Measurements from ENCODE around the gene OST4.
"Not testable (repeated sequence)": the region's sequence is repeated elsewhere in the genome, so short reads cannot be mapped to it uniquely, and the experiment has no call there.

The OST4 gene

DNA sequence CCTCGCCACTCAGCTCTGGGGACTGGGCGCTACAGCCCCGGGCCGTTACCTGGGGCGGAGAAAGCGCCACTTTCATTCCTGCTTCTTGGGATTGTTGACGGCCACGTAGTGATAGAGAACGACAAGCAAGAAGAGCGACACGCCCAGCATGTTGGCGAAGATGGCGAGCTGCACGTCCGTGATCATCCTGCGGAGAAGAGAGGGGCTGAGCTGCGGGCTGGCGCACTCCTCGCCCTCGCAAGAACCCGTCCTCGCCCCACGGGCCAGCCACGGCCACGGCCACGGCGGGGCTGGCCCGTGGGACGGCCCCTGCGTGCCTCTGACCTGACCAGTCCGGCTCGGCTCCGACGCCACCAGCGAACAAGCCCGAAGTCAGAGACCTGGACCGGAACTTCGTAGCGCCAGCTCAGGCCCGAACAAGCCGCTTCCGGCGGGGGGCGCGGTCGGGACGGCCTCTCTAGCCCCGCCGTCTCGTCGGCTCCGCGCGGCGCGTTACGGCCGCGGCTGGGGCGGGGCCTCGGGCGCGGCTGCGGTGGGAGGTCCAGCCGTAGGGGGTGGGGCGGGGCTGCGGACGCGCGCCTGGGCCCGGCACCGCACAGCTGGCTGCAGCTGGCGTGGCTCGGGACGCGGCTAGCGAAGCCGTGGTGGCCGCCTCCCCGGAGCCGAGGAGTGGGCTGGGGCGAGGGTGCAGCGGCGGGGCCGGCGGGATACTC lies at the start of gene OST4:
OST4 (minus strand) TSS at position 378 of the 713 bp plus-strand sequence.
- Histone ChIP-seq H3K4me1 (ENCODE audit: insufficient read depth, low read length) (peaks cover 62% of the 10 kb centered on the region), H3K9me3 (ENCODE audit: low read length) (no peaks in the 10 kb centered on the region)

DNA sequence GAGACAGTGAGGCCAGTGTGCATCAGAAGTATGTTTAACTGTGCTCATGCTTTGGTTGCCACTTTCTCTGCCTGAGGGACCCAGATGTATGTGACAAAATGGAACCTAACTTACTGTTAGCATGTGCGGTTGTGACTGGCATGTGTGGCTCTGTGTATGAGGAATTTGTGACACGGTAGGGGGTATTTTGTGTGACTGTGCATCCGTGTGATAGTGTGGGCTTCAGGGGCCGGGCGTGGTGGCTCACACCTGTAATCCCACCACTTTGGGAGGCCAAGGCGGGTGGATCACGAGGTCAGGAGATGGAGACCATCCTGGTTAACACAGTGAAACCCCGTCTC lies 47.8 kb upstream of the OST4 start:
- H3K4me1 ChIP-seq (ENCODE audit: insufficient read depth, low read length) = peaks cover 17% of the 10 kb centered on the region
- not testable (repeated sequence) for H3K9ac ChIP-seq (ENCODE audit: low read length); H3K36me3 ChIP-seq (ENCODE audit: insufficient read depth, low read length); H3K27ac ChIP-seq (ENCODE audit: low read depth, low read length); H3K9me3 ChIP-seq (ENCODE audit: low read length)
- peak overlapping the region in 1 of 2 donors; percentile 42 for H3K4me3 ChIP-seq (ENCODE audit: low read depth in 1 of 2, low read length in 2 of 2)
- peaks cover 8 to 13% of the 10 kb centered on the region in 2 donors for H3K27me3 ChIP-seq (ENCODE audit: control insufficient read depth in 1 of 2, insufficient read depth in 2 of 2, low read length in 2 of 2)

More for the DNA sequence above, at the start of gene OST4:
- Histone ChIP-seq H3K27ac (ENCODE audit: low read depth, low read length) (peak within 1 kb of the TSS; percentile 96), H3K4me3 (ENCODE audit: low read depth in 1 of 2, low read length in 2 of 2) (peak within 1 kb of the TSS; percentile 89 to 90), H3K9ac (ENCODE audit: low read length) (peak within 1 kb of the TSS; percentile 98), H3K36me3 (ENCODE audit: insufficient read depth, low read length) (peaks cover 32% of the 10 kb centered on the region), H3K27me3 (ENCODE audit: control insufficient read depth in 1 of 2, insufficient read depth in 2 of 2, low read length in 2 of 2) (no peaks in the 10 kb centered on the region)

DNA sequence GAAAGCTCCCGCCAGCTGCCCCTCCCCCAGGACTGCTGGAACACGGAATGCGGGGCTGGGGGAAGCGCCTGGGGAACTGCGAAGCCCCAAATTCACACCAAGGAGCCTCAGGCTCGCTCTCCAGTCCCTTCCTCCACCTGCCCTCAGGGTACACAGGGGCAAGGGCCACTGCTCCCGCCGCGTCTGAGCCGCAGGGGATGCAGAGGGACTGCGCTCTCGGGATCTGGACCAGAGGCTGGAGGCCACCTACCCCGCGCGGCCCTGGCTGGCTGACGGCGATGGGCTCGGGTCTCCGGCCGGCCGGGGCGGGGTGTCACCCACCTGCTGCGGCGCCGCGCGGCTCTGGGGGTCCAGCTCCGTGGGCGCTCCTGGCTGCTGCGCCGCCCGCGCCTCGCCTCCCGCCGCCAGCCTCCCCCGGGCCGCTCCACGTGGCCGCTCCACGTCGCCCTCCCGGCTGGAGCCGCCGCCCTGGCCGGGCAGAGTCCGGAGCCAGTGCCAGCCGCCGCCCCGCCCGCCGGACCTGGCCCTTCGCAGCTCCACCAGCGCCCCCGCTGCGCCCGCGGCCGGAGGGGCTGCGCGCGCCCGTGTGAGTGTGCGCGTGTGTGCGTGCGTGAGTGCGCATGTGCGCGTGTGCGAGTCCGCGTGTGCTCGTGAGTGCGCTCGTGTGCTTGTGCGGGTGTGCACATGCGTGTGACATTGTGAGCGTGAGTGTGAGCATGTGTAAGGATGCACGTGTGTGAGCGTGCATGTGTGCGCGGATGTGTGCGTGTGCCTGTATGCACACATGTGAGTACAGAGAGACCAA lies 47.3 kb upstream of the OST4 start, which contains the start of gene CGREF1:
CGREF1 (minus strand) TSS at position 604 of the 805 bp plus-strand sequence. CDS start 14,762 bp downstream, outside the sequence.
- Histone ChIP-seq H3K9me3 (ENCODE audit: low read length) (no peaks in the 10 kb centered on the region), H3K27ac (ENCODE audit: low read depth, low read length) (no peak within 1 kb of the TSS), H3K36me3 (ENCODE audit: insufficient read depth, low read length) (no peaks in the 10 kb centered on the region), H3K4me1 (ENCODE audit: insufficient read depth, low read length) (peaks cover 13% of the 10 kb centered on the region), H3K9ac (ENCODE audit: low read length) (no peak within 1 kb of the TSS), H3K27me3 (ENCODE audit: control insufficient read depth in 1 of 2, insufficient read depth in 2 of 2, low read length in 2 of 2) (peaks cover 8 to 13% of the 10 kb centered on the region in 2 donors), H3K4me3 (ENCODE audit: low read depth in 1 of 2, low read length in 2 of 2) (peak within 1 kb of the TSS; percentile 7 to 42)

DNA sequence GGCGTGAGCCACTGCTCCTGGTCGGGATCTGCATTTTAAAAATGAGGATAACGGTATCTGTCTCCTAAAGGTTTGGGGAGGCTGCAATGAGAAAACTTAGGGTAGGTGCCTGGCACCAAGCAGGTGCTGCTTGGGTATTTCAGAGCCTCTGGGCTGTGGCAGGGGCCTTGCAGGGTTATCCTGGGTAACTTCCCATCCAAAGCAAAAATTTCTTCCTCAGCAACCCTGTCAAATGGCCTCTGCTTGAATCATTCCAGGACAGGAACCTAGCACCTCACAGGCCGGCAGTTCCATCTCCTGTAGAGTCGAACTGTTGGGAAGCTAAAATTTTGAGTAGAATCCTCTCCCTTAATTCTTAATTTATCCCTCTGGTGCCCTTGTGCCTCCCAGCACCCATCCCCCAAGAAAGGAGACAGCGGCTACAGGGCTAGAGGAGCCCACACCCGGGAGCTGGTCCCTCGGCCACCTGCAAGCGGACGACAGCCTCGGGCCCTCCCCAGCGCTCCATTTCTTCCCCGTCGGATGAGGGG lies 46.6 kb upstream of the OST4 start:
- Histone ChIP-seq H3K27me3 (ENCODE audit: control insufficient read depth in 1 of 2, insufficient read depth in 2 of 2, low read length in 2 of 2) (peaks cover 8 to 13% of the 10 kb centered on the region in 2 donors), H3K27ac (ENCODE audit: low read depth, low read length) (no peak overlapping the region), H3K36me3 (ENCODE audit: insufficient read depth, low read length) (no peaks in the 10 kb centered on the region), H3K4me1 (ENCODE audit: insufficient read depth, low read length) (peaks cover 10% of the 10 kb centered on the region), H3K9ac (ENCODE audit: low read length) (no peak overlapping the region), H3K9me3 (ENCODE audit: low read length) (no peaks in the 10 kb centered on the region), H3K4me3 (ENCODE audit: low read depth in 1 of 2, low read length in 2 of 2) (peak overlapping the region in 1 of 2 donors; percentile 7)

DNA sequence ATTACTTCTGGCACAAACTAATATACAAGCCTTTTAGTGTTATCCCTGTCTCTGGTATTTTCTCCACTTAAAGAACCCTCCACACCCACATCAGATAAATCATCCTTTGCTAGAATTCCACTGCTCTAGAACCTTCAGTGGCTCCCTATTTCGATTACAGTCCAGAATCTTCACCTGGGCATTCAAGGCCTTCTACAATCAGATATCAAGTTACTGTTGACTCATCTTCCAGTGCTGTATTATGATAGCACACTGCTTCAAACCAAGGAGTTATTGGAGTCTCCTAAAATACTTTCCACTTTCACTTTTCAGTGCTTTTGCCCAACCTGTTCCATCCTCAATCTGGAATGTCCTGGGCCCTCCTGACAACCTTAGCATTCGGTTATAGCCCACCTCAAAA lies 44.1 kb upstream of the OST4 start:
- no peaks in the 10 kb centered on the region for H3K9me3 ChIP-seq (ENCODE audit: low read length)
- H3K4me1 ChIP-seq (ENCODE audit: insufficient read depth, low read length) = peaks cover 6% of the 10 kb centered on the region
- peaks cover 8 to 13% of the 10 kb centered on the region in 2 donors for H3K27me3 ChIP-seq (ENCODE audit: control insufficient read depth in 1 of 2, insufficient read depth in 2 of 2, low read length in 2 of 2)
- H3K9ac ChIP-seq (ENCODE audit: low read length) = no peak overlapping the region
- no peaks in the 10 kb centered on the region for H3K36me3 ChIP-seq (ENCODE audit: insufficient read depth, low read length)
- no peak overlapping the region for H3K4me3 ChIP-seq (ENCODE audit: low read depth in 1 of 2, low read length in 2 of 2)
- H3K27ac ChIP-seq (ENCODE audit: low read depth, low read length) = no peak overlapping the region

DNA sequence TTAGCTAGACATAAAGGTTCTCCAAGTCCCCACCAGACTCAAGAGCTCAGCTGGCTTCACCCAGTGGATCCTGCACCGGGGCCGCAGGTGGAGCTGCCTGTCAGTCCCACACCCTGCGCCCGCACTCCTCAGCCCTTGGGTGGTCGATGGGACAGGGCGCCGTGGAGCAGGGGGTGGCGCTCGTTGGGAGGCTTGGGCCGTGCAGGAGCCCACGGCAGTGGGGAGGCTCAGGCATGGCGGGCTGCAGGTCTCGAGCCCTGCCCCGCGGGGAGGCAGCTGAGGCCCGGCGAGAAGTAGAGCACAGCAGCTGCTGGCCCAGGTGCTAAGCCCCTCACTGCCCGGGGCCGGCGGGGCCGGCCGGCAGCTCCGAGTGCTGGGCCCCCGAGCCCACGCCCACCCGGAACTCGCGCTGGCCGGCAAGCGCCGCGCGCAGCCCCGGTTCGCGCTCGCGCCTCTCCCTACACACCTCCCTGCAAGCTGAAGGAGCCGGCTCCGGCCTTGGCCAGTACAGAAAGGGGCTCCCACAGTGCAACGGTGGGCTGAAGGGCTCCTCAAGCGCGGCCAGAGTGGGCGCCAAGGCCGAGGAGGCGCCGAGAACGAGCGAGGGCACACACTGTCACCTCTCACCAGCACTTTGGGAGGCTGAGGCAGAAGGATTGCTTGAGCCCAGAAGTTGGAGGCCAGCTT lies 40.1 kb upstream of the OST4 start:
- H3K4me1 ChIP-seq (ENCODE audit: insufficient read depth, low read length); H3K36me3 ChIP-seq (ENCODE audit: insufficient read depth, low read length); H3K27me3 ChIP-seq (ENCODE audit: control insufficient read depth in 1 of 2, insufficient read depth in 2 of 2, low read length in 2 of 2); H3K4me3 ChIP-seq (ENCODE audit: low read depth in 1 of 2, low read length in 2 of 2); H3K9me3 ChIP-seq (ENCODE audit: low read length); H3K9ac ChIP-seq (ENCODE audit: low read length); H3K27ac ChIP-seq (ENCODE audit: low read depth, low read length): not testable (repeated sequence)

DNA sequence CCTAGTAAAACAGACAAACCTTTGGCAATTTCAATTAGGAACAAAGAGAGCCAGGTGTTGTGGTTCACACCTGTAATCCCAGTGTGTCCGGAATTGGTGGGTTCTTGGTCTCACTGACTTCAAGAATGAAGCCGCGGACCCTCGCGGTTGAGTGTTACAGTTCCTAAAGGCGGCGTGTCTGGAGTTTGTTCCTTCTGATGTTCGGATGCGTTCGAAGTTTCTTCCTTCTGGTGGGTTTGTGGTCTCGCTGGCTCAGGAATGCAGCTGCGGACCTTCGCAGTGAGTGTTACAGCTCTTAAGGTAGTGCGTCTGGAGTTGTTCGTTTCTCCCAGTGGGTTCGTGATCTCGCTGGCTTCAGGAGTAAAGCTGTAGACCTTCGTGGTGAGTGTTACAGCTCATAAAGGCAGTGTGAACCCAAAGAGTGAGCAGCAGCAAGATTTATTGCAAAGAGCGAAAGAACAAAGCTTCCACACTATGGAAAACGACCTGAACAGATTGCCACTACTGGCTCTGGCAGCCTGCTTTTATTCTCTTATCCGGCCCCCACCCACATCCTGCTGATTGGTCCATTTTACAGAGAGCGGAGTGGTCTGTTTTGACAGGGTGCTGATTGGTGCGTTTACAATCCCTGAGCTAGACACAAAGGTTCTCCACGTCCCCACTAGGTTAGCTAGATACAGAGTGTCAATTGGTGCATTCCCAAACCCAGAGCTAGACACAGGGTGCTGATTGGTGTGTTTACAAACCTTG lies 39.3 kb upstream of the OST4 start:
- H3K36me3 ChIP-seq (ENCODE audit: insufficient read depth, low read length); H3K4me3 ChIP-seq (ENCODE audit: low read depth in 1 of 2, low read length in 2 of 2); H3K9me3 ChIP-seq (ENCODE audit: low read length); H3K27ac ChIP-seq (ENCODE audit: low read depth, low read length); H3K9ac ChIP-seq (ENCODE audit: low read length); H3K4me1 ChIP-seq (ENCODE audit: insufficient read depth, low read length); H3K27me3 ChIP-seq (ENCODE audit: control insufficient read depth in 1 of 2, insufficient read depth in 2 of 2, low read length in 2 of 2): not testable (repeated sequence)

DNA sequence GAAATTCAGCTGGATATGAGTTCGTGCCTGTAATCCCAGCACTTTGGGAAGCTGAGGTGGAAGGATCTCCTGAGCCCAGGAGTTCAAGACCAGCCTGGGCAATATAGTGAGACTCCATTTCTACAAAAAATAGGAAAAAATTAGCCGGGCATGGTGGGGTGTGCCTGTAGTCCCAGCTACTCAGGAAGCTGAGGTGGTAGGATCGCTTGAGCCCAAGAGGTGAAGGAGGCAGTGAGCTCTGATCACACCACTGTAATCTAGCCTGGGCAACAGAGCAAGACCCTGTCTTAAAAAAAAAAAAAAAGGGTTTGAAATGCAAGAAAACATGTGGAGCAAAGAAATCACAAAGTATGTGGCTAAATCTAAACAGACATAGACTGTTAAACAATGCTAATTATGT lies 37.6 kb upstream of the OST4 start:
- H3K4me1 ChIP-seq (ENCODE audit: insufficient read depth, low read length) = no peaks in the 10 kb centered on the region

DNA sequence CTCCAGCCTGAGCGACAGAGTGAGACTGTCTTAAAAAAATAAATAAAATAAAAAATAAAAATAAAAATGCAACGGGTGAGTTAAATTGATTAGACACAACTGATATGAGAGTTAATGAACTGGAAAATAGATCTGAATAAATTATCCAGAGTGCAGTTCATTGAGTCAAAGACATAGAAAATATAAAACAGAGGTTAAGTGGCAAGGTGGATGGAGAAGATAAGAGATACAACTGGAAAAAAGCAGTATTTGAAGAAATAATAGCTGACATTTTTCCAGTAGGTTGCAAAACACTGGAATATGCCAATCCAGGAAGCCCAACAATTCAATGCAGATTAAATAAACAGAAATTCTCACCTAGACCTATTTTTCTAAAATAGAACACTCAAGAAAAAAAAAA lies 36.8 kb upstream of the OST4 start:
- Histone ChIP-seq H3K9ac (ENCODE audit: low read length) (no peak overlapping the region), H3K36me3 (ENCODE audit: insufficient read depth, low read length) (no peaks in the 10 kb centered on the region), H3K27ac (ENCODE audit: low read depth, low read length) (no peak overlapping the region), H3K4me3 (ENCODE audit: low read depth in 1 of 2, low read length in 2 of 2) (no peak overlapping the region), H3K27me3 (ENCODE audit: control insufficient read depth in 1 of 2, insufficient read depth in 2 of 2, low read length in 2 of 2) (no peaks in the 10 kb centered on the region), H3K4me1 (ENCODE audit: insufficient read depth, low read length) (no peaks in the 10 kb centered on the region), H3K9me3 (ENCODE audit: low read length) (no peaks in the 10 kb centered on the region)

More for the DNA sequence above, 37.6 kb upstream of the OST4 start:
- Histone ChIP-seq H3K27ac (ENCODE audit: low read depth, low read length) (no peak overlapping the region), H3K27me3 (ENCODE audit: control insufficient read depth in 1 of 2, insufficient read depth in 2 of 2, low read length in 2 of 2) (no peaks in the 10 kb centered on the region), H3K9me3 (ENCODE audit: low read length) (no peaks in the 10 kb centered on the region), H3K36me3 (ENCODE audit: insufficient read depth, low read length) (no peaks in the 10 kb centered on the region), H3K4me3 (ENCODE audit: low read depth in 1 of 2, low read length in 2 of 2) (no peak overlapping the region), H3K9ac (ENCODE audit: low read length) (no peak overlapping the region)

DNA sequence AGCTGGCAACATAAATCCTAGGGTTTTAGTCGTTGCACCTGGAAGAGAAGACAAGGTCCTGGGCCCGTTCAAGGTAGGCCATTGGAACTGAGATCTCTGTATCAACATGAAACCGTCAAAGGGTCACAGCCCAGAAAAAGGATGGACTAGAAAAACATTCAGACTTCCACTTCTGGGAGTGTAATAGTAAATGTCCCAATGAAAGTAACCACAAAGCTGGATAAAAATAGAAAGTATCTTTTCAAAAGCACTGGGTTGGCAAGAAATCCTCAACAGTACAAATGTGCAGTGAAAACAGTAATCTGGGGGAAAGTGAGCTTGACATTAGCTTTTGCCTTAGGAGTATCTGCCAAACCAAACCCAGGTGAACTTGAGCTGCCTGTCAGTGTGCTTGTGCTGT lies 34.5 kb upstream of the OST4 start:
- no peaks in the 10 kb centered on the region for H3K4me1 ChIP-seq (ENCODE audit: insufficient read depth, low read length)
- no peak overlapping the region for H3K9ac ChIP-seq (ENCODE audit: low read length)
- H3K9me3 ChIP-seq (ENCODE audit: low read length) = no peaks in the 10 kb centered on the region
- H3K36me3 ChIP-seq (ENCODE audit: insufficient read depth, low read length) = no peaks in the 10 kb centered on the region
- no peak overlapping the region for H3K4me3 ChIP-seq (ENCODE audit: low read depth in 1 of 2, low read length in 2 of 2)
- no peak overlapping the region for H3K27ac ChIP-seq (ENCODE audit: low read depth, low read length)
- H3K27me3 ChIP-seq (ENCODE audit: control insufficient read depth in 1 of 2, insufficient read depth in 2 of 2, low read length in 2 of 2) = no peaks in the 10 kb centered on the region

DNA sequence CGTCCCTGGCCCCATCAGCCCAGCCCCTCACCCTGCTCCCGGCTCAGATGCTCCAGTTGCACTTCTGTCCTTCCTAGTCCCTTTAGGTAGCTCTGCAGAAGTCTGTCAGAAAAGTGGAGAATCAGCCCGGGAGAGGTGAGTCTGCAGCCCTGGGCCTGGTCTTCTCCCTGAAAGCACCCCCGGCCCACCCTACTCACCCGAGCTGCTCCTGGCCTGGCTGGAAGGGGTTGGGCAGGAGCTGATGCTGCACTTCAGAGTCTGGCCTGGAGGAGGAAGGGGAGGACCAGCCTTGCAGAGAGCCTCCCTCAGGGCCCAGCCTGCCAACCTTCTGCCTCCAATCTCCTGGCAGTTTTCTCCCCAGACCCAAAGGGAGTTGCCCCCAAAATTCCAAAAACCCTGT lies 30.9 kb upstream of the OST4 start:
- H3K4me3 ChIP-seq (ENCODE audit: low read depth in 1 of 2, low read length in 2 of 2) = no peak overlapping the region
- H3K9ac ChIP-seq (ENCODE audit: low read length) = no peak overlapping the region
- H3K36me3 ChIP-seq (ENCODE audit: insufficient read depth, low read length) = no peaks in the 10 kb centered on the region
- no peaks in the 10 kb centered on the region for H3K9me3 ChIP-seq (ENCODE audit: low read length)
- H3K4me1 ChIP-seq (ENCODE audit: insufficient read depth, low read length) = no peaks in the 10 kb centered on the region
- no peak overlapping the region for H3K27ac ChIP-seq (ENCODE audit: low read depth, low read length)
- no peaks in the 10 kb centered on the region for H3K27me3 ChIP-seq (ENCODE audit: control insufficient read depth in 1 of 2, insufficient read depth in 2 of 2, low read length in 2 of 2)
